CD14-positive monocyte (primary cell): Measurements from ENCODE around the gene NME2. TPM values are rescaled to one million over a fixed set of nuclear protein-coding genes. Genes with fewer than 3 reads are reported as not detected.

Experiments used
- DNase-seq, 3 donors: peaks; one replicate each; pipeline ENCODE4 v3.0.0-alpha.2; 2011 to 2022
- H2AFZ ChIP-seq: 2 replicates; pipeline ENCODE4 v1.6.0; 2012; ENCODE audit warnings: mild to moderate bottlenecking, low read depth, low read length, inconsistent platforms; ENCODE audit not compliant: insufficient read depth, poor library complexity, severe bottlenecking
- H3K27ac ChIP-seq, 2 donors: 1 replicate in 1 of 2; 2 replicates in 1 of 2; pipeline ENCODE4 v1.5.1; 2012 to 2013; ENCODE audit warnings: low read length in 2 of 2, control low read depth in 1 of 2, inconsistent platforms in 1 of 2, low read depth in 1 of 2, mild to moderate bottlenecking in 1 of 2
- H3K27me3 ChIP-seq, 2 donors: one replicate each; pipeline versions ENCODE4 v1.6.0 to v1.6.1; 2011 to 2013; ENCODE audit warnings: low read length in 2 of 2; ENCODE audit not compliant: control insufficient read depth in 2 of 2, insufficient read depth in 2 of 2
- H3K36me3 ChIP-seq, 2 donors: replicated peaks in 1 of 2; 1 replicate in 1 of 2; 2 replicates in 1 of 2; pipeline versions ENCODE4 v1.5.1 to v1.6.1; 2012 to 2013; ENCODE audit warnings: low read length in 2 of 2, control low read depth in 1 of 2, inconsistent platforms in 1 of 2, mild to moderate bottlenecking in 1 of 2; ENCODE audit not compliant: insufficient read depth in 2 of 2, control insufficient read depth in 1 of 2
- H3K4me1 ChIP-seq, 2 donors: 1 replicate in 1 of 2; 2 replicates in 1 of 2; pipeline versions ENCODE4 v1.5.1 to v1.6.1; 2012 to 2013; ENCODE audit warnings: low read length in 2 of 2, control low read depth in 1 of 2, inconsistent platforms in 1 of 2, mild to moderate bottlenecking in 1 of 2, moderate library complexity in 1 of 2; ENCODE audit not compliant: insufficient read depth in 2 of 2, control insufficient read depth in 1 of 2
- H3K4me2 ChIP-seq: replicated peaks from 2 replicates; pipeline ENCODE3; 2012; ENCODE audit warnings: low read length, moderate library complexity, mild to moderate bottlenecking; ENCODE audit not compliant: poor library complexity, severe bottlenecking; ENCODE audit errors: extremely low read depth
- H3K4me3 ChIP-seq, 3 experiments: fragments of 200-600 bp in 1 of 3; sonication (generic) in 1 of 3; replicated peaks in 1 of 3; 1 replicate in 2 of 3; 2 replicates in 1 of 3; pipeline ENCODE4 v1.5.1; 2011 to 2013; ENCODE audit warnings: low read length in 3 of 3, mild to moderate bottlenecking in 3 of 3, control low read depth in 2 of 3, low read depth in 2 of 3, inconsistent platforms in 1 of 3, moderate library complexity in 1 of 3
- H3K79me2 ChIP-seq: 2 replicates; pipeline ENCODE4 v1.6.0; 2012; ENCODE audit warnings: mild to moderate bottlenecking, control low read depth, inconsistent platforms, low read length, moderate library complexity; ENCODE audit not compliant: insufficient read depth
- H3K9ac ChIP-seq: 2 replicates; pipeline ENCODE4 v1.6.0; 2017; ENCODE audit warnings: low read length, mild to moderate bottlenecking; ENCODE audit not compliant: insufficient read depth, poor library complexity, severe bottlenecking
- H3K9me3 ChIP-seq, 2 donors: replicated peaks in 1 of 2; 1 replicate in 1 of 2; 2 replicates in 1 of 2; pipeline versions ENCODE4 v1.5.1 to v1.6.1; 2012 to 2013; ENCODE audit warnings: low read length in 2 of 2, control low read depth in 1 of 2; ENCODE audit not compliant: control insufficient read depth in 1 of 2, insufficient read depth in 1 of 2
- H4K20me1 ChIP-seq: 2 replicates; pipeline ENCODE4 v1.6.0; 2012; ENCODE audit warnings: mild to moderate bottlenecking, low read length, control low read depth, moderate library complexity; ENCODE audit not compliant: insufficient read depth
- H3K27ac Mint-ChIP-seq, 7 donors: one replicate each; pipeline ENCODE4 v1.8.0; 2020; ENCODE audit warnings: mild to moderate bottlenecking in 7 of 7, mixed read lengths in 7 of 7, moderate library complexity in 6 of 7, inconsistent platforms in 2 of 7
- H3K27me3 Mint-ChIP-seq, 3 donors: one replicate each; pipeline ENCODE4 v1.8.0; 2021 to 2022; ENCODE audit warnings: low read depth in 3 of 3, mild to moderate bottlenecking in 3 of 3, mixed read lengths in 3 of 3, moderate library complexity in 3 of 3, inconsistent platforms in 1 of 3
- H3K36me3 Mint-ChIP-seq, 2 donors: one replicate each; pipeline ENCODE4 v1.8.0; 2020; ENCODE audit warnings: mixed read lengths in 2 of 2, inconsistent platforms in 1 of 2, mild to moderate bottlenecking in 1 of 2
- H3K4me1 Mint-ChIP-seq: one replicate; pipeline ENCODE4 v1.8.0; 2020; ENCODE audit warnings: mild to moderate bottlenecking, mixed read lengths
- H3K4me3 Mint-ChIP-seq, 2 donors: one replicate each; pipeline ENCODE4 v1.8.0; 2020; ENCODE audit warnings: mild to moderate bottlenecking in 2 of 2, mixed read lengths in 2 of 2, moderate library complexity in 1 of 2
- H3K9me3 Mint-ChIP-seq, 7 donors: one replicate each; pipeline ENCODE4 v1.8.0; 2020 to 2022; ENCODE audit warnings: mixed read lengths in 7 of 7, mild to moderate bottlenecking in 6 of 7, moderate library complexity in 6 of 7, inconsistent platforms in 2 of 7
- WGBS: methylation state at CpG from one replicate; pipeline ENCODE4 v1.1.5; 2013; ENCODE audit warnings: missing lambda C conversion rate; ENCODE audit not compliant: insufficient coverage; 5-methylcytosine and 5-hydroxymethylcytosine counted together
- intact Hi-C, 2 donors: fragments of 100-400 bp; cut with micrococcal nuclease; formaldehyde crosslinking; loops; one replicate each; pipeline versions ENCODE4 v1.15.0 to v1.15.1; 2023
- polyA plus RNA-seq, 3 donors: library from polyadenylated mRNA; depleted of rRNA in 1 of 3; unstranded in 2 of 3; stranded (reverse) in 1 of 3; fragments of 300-500 nt in 2 of 3; fragments of >200 nt in 1 of 3; fragmentation: Illumina TruSeq in 2 of 3; gene quantifications; 1 replicate in 2 of 3; 2 replicates in 1 of 3; pipeline ENCODE4 v1.2.3, GENCODE V29; 2012 to 2021
- TF ChIP-seq, protein P1 (sequence below): fragments of 200-600 bp; IDR thresholded peaks from one replicate; pipeline ENCODE4 v1.8.0; 2022; ENCODE audit warnings: antibody characterized with exemption, mild to moderate bottlenecking

The NME2 gene
- polyA plus RNA-seq, 3 donors = 240 to 307 (median 259) TPM

- H3K4me1 Mint-ChIP-seq = peaks cover 12% of the 10 kb centered on the region
- Histone ChIP-seq H3K79me2 (no peaks in the 10 kb centered on the region), H4K20me1 (no peaks in the 10 kb centered on the region), H3K36me3 (no peaks in the 10 kb centered on the region), H3K4me3 (no peak overlapping the region), H3K4me2 (no peak overlapping the region), H3K27ac (no peak overlapping the region), H3K9ac (no peak overlapping the region), H3K27me3 (no peaks in the 10 kb centered on the region), H2AFZ (no peak overlapping the region), H3K9me3 (no peaks in the 10 kb centered on the region), H3K4me1 (peaks cover 0 to 7% of the 10 kb centered on the region in 2 donors)
- peak overlapping the region in 4 of 7 donors; percentile 13 to 48 (median 46) for H3K27ac Mint-ChIP-seq
- no peak overlapping the region for H3K4me3 Mint-ChIP-seq
- TF ChIP-seq, protein P1, sequence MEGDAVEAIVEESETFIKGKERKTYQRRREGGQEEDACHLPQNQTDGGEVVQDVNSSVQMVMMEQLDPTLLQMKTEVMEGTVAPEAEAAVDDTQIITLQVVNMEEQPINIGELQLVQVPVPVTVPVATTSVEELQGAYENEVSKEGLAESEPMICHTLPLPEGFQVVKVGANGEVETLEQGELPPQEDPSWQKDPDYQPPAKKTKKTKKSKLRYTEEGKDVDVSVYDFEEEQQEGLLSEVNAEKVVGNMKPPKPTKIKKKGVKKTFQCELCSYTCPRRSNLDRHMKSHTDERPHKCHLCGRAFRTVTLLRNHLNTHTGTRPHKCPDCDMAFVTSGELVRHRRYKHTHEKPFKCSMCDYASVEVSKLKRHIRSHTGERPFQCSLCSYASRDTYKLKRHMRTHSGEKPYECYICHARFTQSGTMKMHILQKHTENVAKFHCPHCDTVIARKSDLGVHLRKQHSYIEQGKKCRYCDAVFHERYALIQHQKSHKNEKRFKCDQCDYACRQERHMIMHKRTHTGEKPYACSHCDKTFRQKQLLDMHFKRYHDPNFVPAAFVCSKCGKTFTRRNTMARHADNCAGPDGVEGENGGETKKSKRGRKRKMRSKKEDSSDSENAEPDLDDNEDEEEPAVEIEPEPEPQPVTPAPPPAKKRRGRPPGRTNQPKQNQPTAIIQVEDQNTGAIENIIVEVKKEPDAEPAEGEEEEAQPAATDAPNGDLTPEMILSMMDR = no peak
- DNase-seq = peak; percentile 60 to 77 (median 76)
- no peaks in the 10 kb centered on the region for H3K36me3 Mint-ChIP-seq
- H3K9me3 Mint-ChIP-seq = peaks cover 0 to 4% (median 0%) of the 10 kb centered on the region in 7 donors
- peaks cover 1 to 5% (median 2%) of the 10 kb centered on the region in 3 donors for H3K27me3 Mint-ChIP-seq
- WGBS = 40% methylated on average over 1 of the region's 3 CpGs
- intact Hi-C loops = no loop called here
Measured at GRCh38 chr17:51128076-51128475, 38.1 kb upstream of the NME2 start.

DNA sequence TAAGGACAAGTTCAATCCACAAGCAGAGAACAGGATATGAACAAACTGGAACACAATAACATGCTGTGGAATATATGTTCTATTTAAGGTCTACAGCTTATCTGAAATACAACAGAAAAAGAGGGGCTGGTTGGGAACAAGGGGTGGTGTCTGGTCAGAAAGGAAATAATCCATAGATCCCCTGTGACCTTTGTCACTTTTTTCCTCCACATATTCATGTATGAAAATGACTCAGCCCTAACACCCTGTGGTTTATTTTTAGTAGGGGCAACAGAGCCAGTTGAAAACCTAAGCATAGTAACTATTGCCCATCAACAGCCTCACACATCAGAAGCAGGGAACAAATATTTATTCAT is 33.3 kb upstream of the NME2 start:
- H3K27me3 ChIP-seq = no peaks in the 10 kb centered on the region
- H3K4me2 ChIP-seq = no peak overlapping the region
- no peak for DNase-seq
- intact Hi-C loops = no loop called here
- no peak overlapping the region for H3K4me3 ChIP-seq
- Mint-ChIP-seq H3K4me3 (no peak overlapping the region), H3K9me3 (peaks cover 0 to 5% (median 0%) of the 10 kb centered on the region in 7 donors), H3K36me3 (no peaks in the 10 kb centered on the region), H3K4me1 (peaks cover 8% of the 10 kb centered on the region), H3K27me3 (peaks cover 0 to 5% (median 1%) of the 10 kb centered on the region in 3 donors), H3K27ac (no peak overlapping the region)
- H3K9ac ChIP-seq = no peak overlapping the region
- H3K4me1 ChIP-seq = peaks cover 0 to 3% of the 10 kb centered on the region in 2 donors
- H3K27ac ChIP-seq = no peak overlapping the region
- H3K79me2 ChIP-seq = no peaks in the 10 kb centered on the region
- TF ChIP-seq, protein P1 = no peak
- peak overlapping the region; percentile 8 for H2AFZ ChIP-seq
- no peaks in the 10 kb centered on the region for H3K9me3 ChIP-seq
- no peaks in the 10 kb centered on the region for H3K36me3 ChIP-seq
- no peaks in the 10 kb centered on the region for H4K20me1 ChIP-seq
